Measurements from ENCODE around the gene TMEM41A. TPM values are rescaled to one million over a fixed set of nuclear protein-coding genes. Genes with fewer than 3 reads are reported as not detected.

TMEM41A gene
- total and polyA plus RNA-seq, 2 experiments from 2014 or later = 12.4 to 15.9 TPM

GRCh38 chr3:185442031-185442430 lies 56.8 kb downstream of the TMEM41A start:
- no peaks in the 10 kb centered on the region for H3K36me3 ChIP-seq (ENCODE audit: insufficient read depth)

More at GRCh38 chr3:185442031-185442430, 56.8 kb downstream of the TMEM41A start:
- no peak overlapping the region for H3K27ac ChIP-seq (ENCODE audit: low read depth)
- H3K4me2 ChIP-seq = no peak overlapping the region
- H3F3A ChIP-seq (replicated peaks; ENCODE audit: low read depth) = no peaks in the 10 kb centered on the region
- H3K9me3 Mint-ChIP-seq = no peaks in the 10 kb centered on the region
- H3K27me3 Mint-ChIP-seq (ENCODE audit: insufficient read depth, low read depth, poor library complexity) = no peaks in the 10 kb centered on the region
- no peak for TF ChIP-seq REST (IDR thresholded peaks at IDR 0.05; ENCODE audit: unreplicated experiment)
- no peak for TF ChIP-seq ZNF462 (CRISPR knock-in tag; IDR thresholded peaks at IDR 0.05)
- TF ChIP-seq NANOG (IDR thresholded peaks at IDR 0.05; ENCODE audit: borderline replicate concordance) = no peak
- TF ChIP-seq STAT1 (IDR thresholded peaks at IDR 0.05; ENCODE audit: unreplicated experiment) = no peak
- no peaks in the 10 kb centered on the region for H3K27me3 ChIP-seq (ENCODE audit: insufficient read depth)
- no peaks in the 10 kb centered on the region for H3K4me1 ChIP-seq (ENCODE audit: insufficient read depth)
- H3K4me1 Mint-ChIP-seq = no peaks in the 10 kb centered on the region
- H3K27ac Mint-ChIP-seq = no peak overlapping the region
- ATAC-seq (no peak), DNase-seq (ENCODE audit: low spot score) (no peak)
- no peaks in the 10 kb centered on the region for H4K20me1 ChIP-seq (replicated peaks; ENCODE audit: insufficient read depth)
- H3K9me2 ChIP-seq (ENCODE audit: insufficient read depth) = no peaks in the 10 kb centered on the region
- H2AFZ ChIP-seq = no peak overlapping the region
- no peak overlapping the region for H3K4me3 ChIP-seq
- no peak overlapping the region for H3K4me3 Mint-ChIP-seq
- H3K79me2 ChIP-seq (replicated peaks; ENCODE audit: insufficient read depth) = no peaks in the 10 kb centered on the region
- no peaks in the 10 kb centered on the region for H3K36me3 Mint-ChIP-seq (ENCODE audit: low read depth)
